ENCODE results near the gene DNAJC25.

DNAJC25 gene

GRCh38 chr9:111621895-111622480 is 9.1 kb upstream of the DNAJC25 start:
- Mint-ChIP-seq H3K4me3 (no peak overlapping the region), H3K27me3 (ENCODE audit: low read depth, poor library complexity) (no peaks in the 10 kb centered on the region), H3K9me3 (peaks cover 23% of the 10 kb centered on the region), H3K4me1 (no peaks in the 10 kb centered on the region), H3K36me3 (ENCODE audit: low read depth) (no peaks in the 10 kb centered on the region), H3K27ac (no peak overlapping the region)
- no peak for DNase-seq
- TF ChIP-seq CTCF (IDR thresholded peaks at IDR 0.05), result peak; percentile 29

- Mint-ChIP-seq H3K9me3 (peaks cover 23% of the 10 kb centered on the region), H3K27ac (no peak overlapping the region), H3K36me3 (ENCODE audit: low read depth) (no peaks in the 10 kb centered on the region), H3K4me1 (no peaks in the 10 kb centered on the region), H3K27me3 (ENCODE audit: low read depth, poor library complexity) (no peaks in the 10 kb centered on the region), H3K4me3 (no peak overlapping the region)
- no peak for TF ChIP-seq CTCF (IDR thresholded peaks at IDR 0.05)
- DNase-seq, result no peak
Measured at GRCh38 chr9:111622626-111623025, 8.5 kb upstream of the DNAJC25 start.

GRCh38 chr9:111627260-111627963 is 3.7 kb upstream of the DNAJC25 start:
- no peak overlapping the region for H3K27ac Mint-ChIP-seq
- peaks cover 6% of the 10 kb centered on the region for H3K4me1 Mint-ChIP-seq
- no peak for DNase-seq
- no peak overlapping the region for H3K4me3 Mint-ChIP-seq
- H3K27me3 Mint-ChIP-seq (ENCODE audit: low read depth, poor library complexity), result no peaks in the 10 kb centered on the region
- H3K9me3 Mint-ChIP-seq, result peaks cover 8% of the 10 kb centered on the region
- H3K36me3 Mint-ChIP-seq (ENCODE audit: low read depth), result no peaks in the 10 kb centered on the region
- no peak for TF ChIP-seq CTCF (IDR thresholded peaks at IDR 0.05)

- peaks cover 16% of the 10 kb centered on the region for H3K4me1 Mint-ChIP-seq
- H3K36me3 Mint-ChIP-seq (ENCODE audit: low read depth), result peaks cover 6% of the 10 kb centered on the region
- no peaks in the 10 kb centered on the region for H3K27me3 Mint-ChIP-seq (ENCODE audit: low read depth, poor library complexity)
- no peak overlapping the region for H3K27ac Mint-ChIP-seq
- no peak for TF ChIP-seq CTCF (IDR thresholded peaks at IDR 0.05)
- no peaks in the 10 kb centered on the region for H3K9me3 Mint-ChIP-seq
- DNase-seq, result no peak
- no peak overlapping the region for H3K4me3 Mint-ChIP-seq
Measured at GRCh38 chr9:111628411-111628810, 2.7 kb upstream of the DNAJC25 start.

- DNase-seq, result peak; percentile 19
- TF ChIP-seq CTCF (IDR thresholded peaks at IDR 0.05), result no peak
- H3K36me3 Mint-ChIP-seq (ENCODE audit: low read depth), result peaks cover 21% of the 10 kb centered on the region
Measured at GRCh38 chr9:111630182-111630963, 761 bp upstream of the DNAJC25 start.

More at GRCh38 chr9:111630182-111630963, 761 bp upstream of the DNAJC25 start:
- Mint-ChIP-seq H3K4me1 (peaks cover 29% of the 10 kb centered on the region), H3K27me3 (ENCODE audit: low read depth, poor library complexity) (no peaks in the 10 kb centered on the region), H3K4me3 (peak overlapping the region; percentile 94), H3K9me3 (no peaks in the 10 kb centered on the region), H3K27ac (peak overlapping the region; percentile 90)

Data from nephron progenitor cell (in vitro differentiated cells).